B cell (primary cell): ENCODE measurements around the gene HYAL1. TPM values are rescaled to one million over a fixed set of nuclear protein-coding genes. Genes with fewer than 3 reads are reported as not detected.

Experiments
- ATAC-seq: fragments of 200-7000 bp; cut with Tn5 transposase; one replicate; pipeline ENCODE4 v1.10.0; 2021; ENCODE audit warnings: low read depth, mild to moderate bottlenecking, moderate number of reproducible peaks, moderate library complexity
- CTCF ChIA-PET: fragments of 350-600 bp; sonication (Branson Sonifier 250); formaldehyde crosslinking; loops from one replicate; lab custom pipeline; 2021; ENCODE audit warnings: antibody characterized with exemption, inconsistent platforms; lab: Charles Lee
- POLR2A ChIA-PET: fragments of 350-600 bp; sonication (Branson Sonifier 250); formaldehyde crosslinking; loops from one replicate; lab custom pipeline; 2021; ENCODE audit warnings: antibody characterized with exemption; lab: Charles Lee
- DNase-seq: peaks from one replicate; pipeline ENCODE4 v3.0.0; 2013
- H2AFZ ChIP-seq: 2 replicates; pipeline ENCODE4 v1.6.1; 2012; ENCODE audit warnings: mild to moderate bottlenecking, low read depth, low read length; ENCODE audit not compliant: insufficient read depth, poor library complexity, severe bottlenecking
- H3K27ac ChIP-seq, 2 donors: 1 replicate in 1 of 2; 2 replicates in 1 of 2; pipeline ENCODE4 v1.5.1; 2012 to 2013; ENCODE audit warnings: low read length in 2 of 2, mild to moderate bottlenecking in 2 of 2, moderate library complexity in 1 of 2
- H3K27me3 ChIP-seq, 4 experiments: fragments of 200-600 bp in 1 of 4; sonication (generic) in 1 of 4; replicated peaks in 1 of 4; 1 replicate in 2 of 4; 2 replicates in 2 of 4; pipeline versions ENCODE4 v1.6.1 to v1.7.0; 2013 to 2016; ENCODE audit warnings: low read length in 3 of 4, mild to moderate bottlenecking in 2 of 4, mixed read lengths in 1 of 4, moderate library complexity in 1 of 4; ENCODE audit not compliant: insufficient read depth in 4 of 4, control insufficient read depth in 3 of 4; ENCODE audit errors: control extremely low read depth in 1 of 4
- H3K36me3 ChIP-seq, 2 experiments: replicated peaks in 1 of 2; 1 replicate in 1 of 2; 2 replicates in 1 of 2; pipeline versions ENCODE4 v1.6.1 to v1.7.1; 2013; ENCODE audit warnings: low read length in 1 of 2; ENCODE audit not compliant: insufficient read depth in 2 of 2, control insufficient read depth in 1 of 2; ENCODE audit errors: control extremely low read depth in 1 of 2, extremely low read depth in 1 of 2
- H3K4me1 ChIP-seq, 2 donors: fragments of 200-600 bp in 1 of 2; sonication (generic) in 1 of 2; 1 replicate in 1 of 2; 2 replicates in 1 of 2; pipeline versions ENCODE4 v1.5.1 to v1.6.1; 2013 to 2017; ENCODE audit warnings: low read length in 2 of 2; ENCODE audit not compliant: control insufficient read depth in 2 of 2, insufficient read depth in 2 of 2
- H3K4me2 ChIP-seq: replicated peaks from 2 replicates; pipeline ENCODE3; 2012; ENCODE audit warnings: mild to moderate bottlenecking, low read depth, low read length; ENCODE audit not compliant: poor library complexity, severe bottlenecking
- H3K4me3 ChIP-seq, 5 experiments: fragments of 200-600 bp in 1 of 5; sonication (generic) in 1 of 5; 1 replicate in 3 of 5; 2 replicates in 2 of 5; pipeline versions ENCODE4 v1.5.1 to v1.7.0; 2011 to 2016; ENCODE audit warnings: low read length in 4 of 5, mild to moderate bottlenecking in 4 of 5, low read depth in 2 of 5, control low read depth in 1 of 5, moderate library complexity in 1 of 5; ENCODE audit not compliant: insufficient read depth in 1 of 5; ENCODE audit errors: control extremely low read depth in 1 of 5, extremely low read depth in 1 of 5
- H3K79me2 ChIP-seq: fragments of 200-600 bp; sonication (generic); one replicate; pipeline ENCODE4 v1.6.0; 2016; ENCODE audit warnings: low read length; ENCODE audit not compliant: control insufficient read depth, insufficient read depth
- H3K9ac ChIP-seq: fragments of 200-600 bp; sonication (generic); 2 replicates; pipeline ENCODE4 v1.6.1; 2017; ENCODE audit warnings: mild to moderate bottlenecking, low read length, moderate library complexity
- H3K9me3 ChIP-seq, 3 donors: one replicate each; pipeline versions ENCODE4 v1.6.1 to v1.7.1; 2013; ENCODE audit warnings: low read length in 2 of 3; ENCODE audit not compliant: control insufficient read depth in 2 of 3, insufficient read depth in 1 of 3; ENCODE audit errors: control extremely low read depth in 1 of 3
- H4K20me1 ChIP-seq: 2 replicates; pipeline ENCODE4 v1.6.0; 2012; ENCODE audit warnings: mild to moderate bottlenecking, low read length; ENCODE audit not compliant: insufficient read depth, control insufficient read depth, poor library complexity, severe bottlenecking
- H3K27ac Mint-ChIP-seq: one replicate; pipeline ENCODE4 v1.8.0; 2021; ENCODE audit warnings: mixed read lengths
- H3K27me3 Mint-ChIP-seq: one replicate; pipeline ENCODE4 v1.8.0; 2021; ENCODE audit warnings: mixed read lengths
- H3K4me1 Mint-ChIP-seq: one replicate; pipeline ENCODE4 v1.8.0; 2021; ENCODE audit warnings: mixed read lengths
- H3K4me3 Mint-ChIP-seq: one replicate; pipeline ENCODE4 v1.8.0; 2021; ENCODE audit warnings: mixed read lengths
- H3K9me3 Mint-ChIP-seq: one replicate; pipeline ENCODE4 v1.8.0; 2022; ENCODE audit warnings: mixed read lengths; ENCODE audit not compliant: insufficient read depth
- CTCF ChIP-seq: fragments of 200-600 bp; IDR thresholded peaks from one replicate; pipeline ENCODE4 v1.8.0; 2022; ENCODE audit warnings: antibody characterized with exemption, mild to moderate bottlenecking
- EZH2 ChIP-seq: IDR thresholded peaks from 2 replicates; pipeline ENCODE4 v1.6.1; 2012; ENCODE audit warnings: borderline replicate concordance, low read depth, mild to moderate bottlenecking, moderate library complexity, low read length; ENCODE audit not compliant: insufficient read depth, poor library complexity, severe bottlenecking
- WGBS: methylation state at CpG from one replicate; pipeline ENCODE4 v1.1.5; 2013; ENCODE audit warnings: missing lambda C conversion rate; ENCODE audit not compliant: insufficient coverage; 5-methylcytosine and 5-hydroxymethylcytosine counted together
- intact Hi-C: fragments of 100-400 bp; cut with micrococcal nuclease; formaldehyde crosslinking; loops from one replicate; pipeline ENCODE4 v1.10.0; 2022
- polyA plus RNA-seq: library from polyadenylated mRNA; depleted of rRNA; stranded (reverse); fragments of >200 nt; gene quantifications from 2 replicates; pipeline ENCODE4 v1.2.3, GENCODE V29; 2012
- total RNA-seq, 2 donors: library from RNA; stranded (reverse); fragments of 120-200 nt in 1 of 2; gene quantifications; 1 replicate in 1 of 2; 2 replicates in 1 of 2; pipeline versions ENCODE4 v1.2.3 to v1.2.4, GENCODE V29; 2013 to 2022

Gene HYAL1
- total and polyA plus RNA-seq, 2 donors (not counting 1 experiment from before 2014, with no cell fraction given): 0.12 to 0.30 TPM

- CTCF ChIA-PET: interaction anchor here (1.6 kb wide), 1 partner anchor 199 kb away, joined by 6 read pairs; no protein-coding TSS in a partner anchor
- 94% methylated on average over 10 of the region's 13 CpGs for WGBS
- H3K27ac Mint-ChIP-seq: peak overlapping the region; percentile 50
Observed at GRCh38 chr3:50342813-50343633, 39.6 kb upstream of the HYAL1 start.

More at GRCh38 chr3:50342813-50343633, 39.6 kb upstream of the HYAL1 start:
- Histone ChIP-seq H3K27ac (no peak overlapping the region), H3K4me1 (peaks cover 35 to 61% of the 10 kb centered on the region in 2 donors), H3K9ac (no peak overlapping the region), H3K9me3 (no peaks in the 10 kb centered on the region), H3K27me3 (no peaks in the 10 kb centered on the region), H3K4me3 (no peak overlapping the region), H3K79me2 (peaks cover 30% of the 10 kb centered on the region), H2AFZ (no peak overlapping the region), H4K20me1 (peaks cover 6% of the 10 kb centered on the region), H3K4me2 (no peak overlapping the region), H3K36me3 (peaks cover 0 to 8% of the 10 kb centered on the region in 2 experiments)
- TF ChIP-seq EZH2 (no peak), CTCF (no peak)
- ATAC-seq: no peak
- Mint-ChIP-seq H3K4me1 (peaks cover 54% of the 10 kb centered on the region), H3K9me3 (no peaks in the 10 kb centered on the region), H3K27me3 (no peaks in the 10 kb centered on the region), H3K4me3 (peak overlapping the region; percentile 3)
- no peak for DNase-seq
- intact Hi-C loops: no loop called here
- POLR2A ChIA-PET: interaction anchor here (0.7 kb wide), 1 partner anchor 1782 kb away, joined by 3 read pairs; no protein-coding TSS in a partner anchor
